ENCODE measurements around the gene TACC2. TPM values are rescaled to one million over a fixed set of nuclear protein-coding genes. Genes with fewer than 3 reads are reported as not detected.
A peak's percentile ranks its signal among the peaks of the same experiment; 100 is the strongest.

TACC2 gene
- total RNA-seq, 1 experiment from 2014 or later = 15.8 TPM

- Histone ChIP-seq H3K4me2 (peak overlapping the region; percentile 93), H3K36me3 (ENCODE audit: low read depth) (no peaks in the 10 kb centered on the region), H3K4me3 (peak overlapping the region; percentile 75), H3K9me2 (ENCODE audit: insufficient read depth) (no peaks in the 10 kb centered on the region), H3K4me1 (replicated peaks; ENCODE audit: insufficient read depth) (peaks cover 8% of the 10 kb centered on the region), H3F3A (ENCODE audit: insufficient read depth, low read depth) (peaks cover 12% of the 10 kb centered on the region), H2AFZ (peak overlapping the region; percentile 80), H3K9me3 (ENCODE audit: insufficient read depth, low read depth) (no peaks in the 10 kb centered on the region), H3K27ac (peak overlapping the region; percentile 90), H3K27me3 (ENCODE audit: insufficient read depth, low read depth) (no peaks in the 10 kb centered on the region), H3K79me2 (ENCODE audit: low read depth) (no peaks in the 10 kb centered on the region), H4K20me1 (ENCODE audit: insufficient read depth) (no peaks in the 10 kb centered on the region)
- no peak for DNase-seq
- TSS peak; percentile 90 for BruUV-seq (replicated peaks)
- intact Hi-C loops (cut with micrococcal nuclease; ENCODE audit: unreplicated experiment) = no loop called here
- ChIA-PET CTCF (no interaction called here), POLR2A (ENCODE audit: unreplicated experiment) (no interaction called here)
- TF ChIP-seq CTCF (conservative IDR thresholded peaks at IDR 0.05) (no peak), EZH2 (IDR thresholded peaks at IDR 0.05; ENCODE audit: low read depth) (no peak)
Observed at GRCh38 chr10:122018491-122018890, 29.5 kb downstream of the TACC2 start.

- no peak for TF ChIP-seq EZH2 (IDR thresholded peaks at IDR 0.05; ENCODE audit: low read depth)
- no peak for TF ChIP-seq CTCF (conservative IDR thresholded peaks at IDR 0.05)
- peaks cover 8% of the 10 kb centered on the region for H3K4me1 ChIP-seq (replicated peaks; ENCODE audit: insufficient read depth)
- no TSS peak for BruUV-seq (replicated peaks)
- H2AFZ ChIP-seq = peak overlapping the region; percentile 80
- H3K27ac ChIP-seq = peak overlapping the region; percentile 90
- peaks cover 12% of the 10 kb centered on the region for H3F3A ChIP-seq (ENCODE audit: insufficient read depth, low read depth)
- H3K79me2 ChIP-seq (ENCODE audit: low read depth) = no peaks in the 10 kb centered on the region
- CTCF ChIA-PET = no interaction called here
- H4K20me1 ChIP-seq (ENCODE audit: insufficient read depth) = no peaks in the 10 kb centered on the region
- H3K9me3 ChIP-seq (ENCODE audit: insufficient read depth, low read depth) = no peaks in the 10 kb centered on the region
- peak overlapping the region; percentile 93 for H3K4me2 ChIP-seq
- no peaks in the 10 kb centered on the region for H3K9me2 ChIP-seq (ENCODE audit: insufficient read depth)
- POLR2A ChIA-PET (ENCODE audit: unreplicated experiment) = no interaction called here
- H3K27me3 ChIP-seq (ENCODE audit: insufficient read depth, low read depth) = no peaks in the 10 kb centered on the region
- DNase-seq = peak; percentile 31 to 68
- peak overlapping the region; percentile 75 for H3K4me3 ChIP-seq
- H3K36me3 ChIP-seq (ENCODE audit: low read depth) = no peaks in the 10 kb centered on the region
- intact Hi-C loops (cut with micrococcal nuclease; ENCODE audit: unreplicated experiment) = no loop called here
Observed at GRCh38 chr10:122018951-122019413, 30.0 kb downstream of the TACC2 start.

GRCh38 chr10:122019414-122019975 is 30.5 kb downstream of the TACC2 start:
- Histone ChIP-seq H3K4me1 (replicated peaks; ENCODE audit: insufficient read depth) (peaks cover 8% of the 10 kb centered on the region), H3K79me2 (ENCODE audit: low read depth) (no peaks in the 10 kb centered on the region), H3F3A (ENCODE audit: insufficient read depth, low read depth) (peaks cover 12% of the 10 kb centered on the region), H3K4me2 (peak overlapping the region; percentile 93), H3K36me3 (ENCODE audit: low read depth) (no peaks in the 10 kb centered on the region), H3K4me3 (peak overlapping the region; percentile 75), H3K27me3 (ENCODE audit: insufficient read depth, low read depth) (no peaks in the 10 kb centered on the region), H3K27ac (peak overlapping the region; percentile 90), H2AFZ (peak overlapping the region; percentile 80), H3K9me3 (ENCODE audit: insufficient read depth, low read depth) (no peaks in the 10 kb centered on the region), H3K9me2 (ENCODE audit: insufficient read depth) (no peaks in the 10 kb centered on the region), H4K20me1 (ENCODE audit: insufficient read depth) (no peaks in the 10 kb centered on the region)
- no TSS peak for BruUV-seq (replicated peaks)
- ChIA-PET CTCF (no interaction called here), POLR2A (ENCODE audit: unreplicated experiment) (interaction anchor here (0.6 kb wide), 2 partner anchors 15 to 289 kb away, joined by 3 read pairs; no protein-coding TSS in a partner anchor)
- intact Hi-C loops (cut with micrococcal nuclease; ENCODE audit: unreplicated experiment) = no loop called here
- TF ChIP-seq CTCF (conservative IDR thresholded peaks at IDR 0.05) = no peak
- no peak for TF ChIP-seq EZH2 (IDR thresholded peaks at IDR 0.05; ENCODE audit: low read depth)
- peak; percentile 49 to 74 for DNase-seq
